ENCODE results near the gene SPPL3. TPM values are rescaled to one million over a fixed set of nuclear protein-coding genes. Genes with fewer than 3 reads are reported as not detected.

The SPPL3 gene
- total and polyA plus RNA-seq, 4 donors, result 7.4 to 12.6 (median 8.7) TPM

GRCh38 chr12:120736404-120737331, 167.5 kb downstream of the SPPL3 start:
- no peaks in the 10 kb centered on the region for H3K9me3 ChIP-seq (ENCODE audit: control insufficient read depth in 4 of 4, low read length in 3 of 4)
- no peak for DNase-seq (ENCODE audit: low spot score)
- H3K4me3 ChIP-seq (ENCODE audit: low read depth in 1 of 3, low read length in 3 of 3), result no peak overlapping the region
- H3K27me3 ChIP-seq (ENCODE audit: control insufficient read depth in 4 of 4, insufficient read depth in 4 of 4, low read length in 3 of 4), result no peaks in the 10 kb centered on the region
- no peak for TF ChIP-seq SP1 (IDR thresholded peaks at IDR 0.05)
- TF ChIP-seq FOXA1 (IDR thresholded peaks at IDR 0.05), result no peak
- TF ChIP-seq MAX (IDR thresholded peaks at IDR 0.05), result no peak
- TF ChIP-seq HNF4G (IDR thresholded peaks at IDR 0.05), result no peak
- no peak for TF ChIP-seq YY1 (IDR thresholded peaks at IDR 0.05)
- no peak for TF ChIP-seq TAF1 (conservative IDR thresholded peaks at IDR 0.05)
- TF ChIP-seq NR2F2 (IDR thresholded peaks at IDR 0.05), result no peak
- TF ChIP-seq GABPA (IDR thresholded peaks at IDR 0.05 in 1 of 2, conservative IDR thresholded peaks at IDR 0.05 in 1 of 2), result no peak
- no peak for TF ChIP-seq ZBTB33 (IDR thresholded peaks at IDR 0.05)
- no peak for TF ChIP-seq EGR1 (IDR thresholded peaks at IDR 0.05; ENCODE audit: low read depth in 2 of 2)
- TF ChIP-seq RXRA (IDR thresholded peaks at IDR 0.05), result no peak
- no peak for TF ChIP-seq CTCF (IDR thresholded peaks at IDR 0.05; ENCODE audit: low read depth, low read length, missing input control)
- no peak for TF ChIP-seq FOXA2 (IDR thresholded peaks at IDR 0.05)
- H3K4me1 ChIP-seq (ENCODE audit: control insufficient read depth in 4 of 4, insufficient read depth in 4 of 4, low read length in 3 of 4), result peaks cover under 1 to 38% (median 21%) of the 10 kb centered on the region in 4 donors
- no peak overlapping the region for H3K9ac ChIP-seq (ENCODE audit: low read depth in 1 of 2, low read length in 2 of 2)
- H3K36me3 ChIP-seq (ENCODE audit: control insufficient read depth in 4 of 4, insufficient read depth in 3 of 4, low read depth in 1 of 4, low read length in 3 of 4), result peaks cover 0 to 18% (median 9%) of the 10 kb centered on the region in 4 donors
- no peak overlapping the region for H3K27ac ChIP-seq (ENCODE audit: low read depth in 1 of 2, low read length in 2 of 2)
- whole genome bisulfite sequencing, result 96% methylated on average over 38 of the region's 38 CpGs

GRCh38 chr12:120735181-120735580, 169.0 kb downstream of the SPPL3 start:
- Histone ChIP-seq H3K9ac (ENCODE audit: low read depth in 1 of 2, low read length in 2 of 2) (no peak overlapping the region), H3K4me3 (ENCODE audit: low read depth in 1 of 3, low read length in 3 of 3) (no peak overlapping the region), H3K27me3 (ENCODE audit: control insufficient read depth in 4 of 4, insufficient read depth in 4 of 4, low read length in 3 of 4) (no peaks in the 10 kb centered on the region), H3K36me3 (ENCODE audit: control insufficient read depth in 4 of 4, insufficient read depth in 3 of 4, low read depth in 1 of 4, low read length in 3 of 4) (peaks cover 7 to 24% (median 13%) of the 10 kb centered on the region in 4 donors), H3K4me1 (ENCODE audit: control insufficient read depth in 4 of 4, insufficient read depth in 4 of 4, low read length in 3 of 4) (peaks cover 0 to 23% (median 8%) of the 10 kb centered on the region in 4 donors), H3K9me3 (ENCODE audit: control insufficient read depth in 4 of 4, low read length in 3 of 4) (no peaks in the 10 kb centered on the region), H3K27ac (ENCODE audit: low read depth in 1 of 2, low read length in 2 of 2) (no peak overlapping the region)
- no peak for TF ChIP-seq ATF3 (IDR thresholded peaks at IDR 0.05)
- no peak for TF ChIP-seq SP1 (IDR thresholded peaks at IDR 0.05)
- no peak for TF ChIP-seq EGR1 (IDR thresholded peaks at IDR 0.05; ENCODE audit: low read depth in 2 of 2)
- TF ChIP-seq ZBTB33 (IDR thresholded peaks at IDR 0.05), result no peak
- no peak for TF ChIP-seq GABPA (IDR thresholded peaks at IDR 0.05 in 1 of 2, conservative IDR thresholded peaks at IDR 0.05 in 1 of 2)
- no peak for TF ChIP-seq FOXA1 (IDR thresholded peaks at IDR 0.05)
- no peak for TF ChIP-seq YY1 (IDR thresholded peaks at IDR 0.05)
- TF ChIP-seq HNF4A (conservative IDR thresholded peaks at IDR 0.05), result no peak
- no peak for TF ChIP-seq MAX (IDR thresholded peaks at IDR 0.05)
- no peak for TF ChIP-seq NR2F2 (IDR thresholded peaks at IDR 0.05)
- no peak for TF ChIP-seq FOXA2 (IDR thresholded peaks at IDR 0.05)
- TF ChIP-seq RAD21 (IDR thresholded peaks at IDR 0.05), result no peak
- no peak for TF ChIP-seq HNF4G (IDR thresholded peaks at IDR 0.05)
- TF ChIP-seq JUND (IDR thresholded peaks at IDR 0.05), result no peak
- no peak for TF ChIP-seq RXRA (IDR thresholded peaks at IDR 0.05)
- no peak for DNase-seq (ENCODE audit: low spot score)
- WGBS, result 85% methylated on average over 3 of the region's 3 CpGs

All from liver (tissue), 9 donors.